ENCODE measurements around the gene GPS2. TPM values are rescaled to one million over a fixed set of nuclear protein-coding genes. Genes with fewer than 3 reads are reported as not detected.
A peak's percentile ranks its signal among the peaks of the same experiment; 100 is the strongest.

The GPS2 gene
- total RNA-seq, 1 donor from 2014 or later, result 20.5 TPM

- Mint-ChIP-seq H3K27me3 (ENCODE audit: insufficient read depth, low read depth) (peaks cover 28% of the 10 kb centered on the region), H3K4me1 (peaks cover 20% of the 10 kb centered on the region), H3K4me3 (peak overlapping the region; percentile 80), H3K9me3 (peaks cover 2% of the 10 kb centered on the region), H3K36me3 (no peaks in the 10 kb centered on the region), H3K27ac (no peak overlapping the region)
- Histone ChIP-seq H3K36me3 (no peaks in the 10 kb centered on the region), H4K20me1 (ENCODE audit: low read depth) (peaks cover 11% of the 10 kb centered on the region), H3F3A (ENCODE audit: low read depth) (peaks cover 40% of the 10 kb centered on the region), H3K9me3 (ENCODE audit: low read depth) (no peaks in the 10 kb centered on the region), H3K4me3 (peak overlapping the region; percentile 45), H3K27ac (no peak overlapping the region), H3K4me2 (peak overlapping the region; percentile 77), H3K27me3 (peaks cover 85% of the 10 kb centered on the region), H3K9ac (no peak overlapping the region), H2AFZ (replicated peaks) (no peak overlapping the region), H3K79me2 (ENCODE audit: low read depth) (no peaks in the 10 kb centered on the region), H3K4me1 (peaks cover 7% of the 10 kb centered on the region)
- peak; percentile 77 for DNase-seq (ENCODE audit: low spot score)
- TF ChIP-seq EZH2 (IDR thresholded peaks at IDR 0.05), result no peak
- TF ChIP-seq CTCF (IDR thresholded peaks at IDR 0.05), result no peak
These were observed 21.1 kb downstream of the GPS2 start for GRCh38 chr17:7293816-7294613.

GRCh38 chr17:7293159-7293558 lies 22.0 kb downstream of the GPS2 start:
- Histone ChIP-seq H3K9ac (no peak overlapping the region), H3K27me3 (peaks cover 77% of the 10 kb centered on the region), H3K9me3 (ENCODE audit: low read depth) (no peaks in the 10 kb centered on the region), H3K4me1 (peaks cover 7% of the 10 kb centered on the region), H2AFZ (replicated peaks) (no peak overlapping the region), H3K79me2 (ENCODE audit: low read depth) (no peaks in the 10 kb centered on the region), H3K4me3 (no peak overlapping the region), H3K4me2 (peak overlapping the region; percentile 77), H4K20me1 (ENCODE audit: low read depth) (peaks cover 11% of the 10 kb centered on the region), H3F3A (ENCODE audit: low read depth) (peaks cover 40% of the 10 kb centered on the region), H3K36me3 (no peaks in the 10 kb centered on the region), H3K27ac (no peak overlapping the region)
- Mint-ChIP-seq H3K4me3 (peak overlapping the region; percentile 80), H3K4me1 (peaks cover 22% of the 10 kb centered on the region), H3K36me3 (no peaks in the 10 kb centered on the region), H3K27ac (no peak overlapping the region), H3K27me3 (ENCODE audit: insufficient read depth, low read depth) (peaks cover 27% of the 10 kb centered on the region), H3K9me3 (peaks cover 2% of the 10 kb centered on the region)
- TF ChIP-seq CTCF (IDR thresholded peaks at IDR 0.05) (no peak), EZH2phosphoT487 (IDR thresholded peaks at IDR 0.05) (no peak), EZH2 (IDR thresholded peaks at IDR 0.05) (no peak)
- DNase-seq (ENCODE audit: low spot score), result no peak

GRCh38 chr17:7292729-7293128 lies 22.4 kb downstream of the GPS2 start:
- H3K4me1 Mint-ChIP-seq, result peaks cover 22% of the 10 kb centered on the region
- H3K36me3 ChIP-seq, result no peaks in the 10 kb centered on the region
- H3K27me3 Mint-ChIP-seq (ENCODE audit: insufficient read depth, low read depth), result peaks cover 25% of the 10 kb centered on the region
- H3K4me2 ChIP-seq, result no peak overlapping the region
- peaks cover 11% of the 10 kb centered on the region for H4K20me1 ChIP-seq (ENCODE audit: low read depth)
- no peaks in the 10 kb centered on the region for H3K79me2 ChIP-seq (ENCODE audit: low read depth)
- DNase-seq (ENCODE audit: low spot score), result no peak
- no peak overlapping the region for H3K4me3 ChIP-seq
- TF ChIP-seq EZH2phosphoT487 (IDR thresholded peaks at IDR 0.05) (no peak), EZH2 (IDR thresholded peaks at IDR 0.05) (no peak), CTCF (IDR thresholded peaks at IDR 0.05) (no peak)
- no peaks in the 10 kb centered on the region for H3K36me3 Mint-ChIP-seq
- peaks cover 72% of the 10 kb centered on the region for H3K27me3 ChIP-seq
- H3K4me1 ChIP-seq, result peaks cover 7% of the 10 kb centered on the region
- H3K27ac ChIP-seq, result no peak overlapping the region
- H3K9ac ChIP-seq, result no peak overlapping the region
- H3K9me3 Mint-ChIP-seq, result peaks cover 2% of the 10 kb centered on the region
- no peaks in the 10 kb centered on the region for H3K9me3 ChIP-seq (ENCODE audit: low read depth)
- H3K27ac Mint-ChIP-seq, result no peak overlapping the region
- H3F3A ChIP-seq (ENCODE audit: low read depth), result peaks cover 37% of the 10 kb centered on the region
- H3K4me3 Mint-ChIP-seq, result peak overlapping the region; percentile 80
- H2AFZ ChIP-seq (replicated peaks), result no peak overlapping the region
